ACC112 (cell line): ENCODE measurements around the gene GPD1.
"Not testable (repeated sequence)": the region's sequence is repeated elsewhere in the genome, so short reads cannot be mapped to it uniquely, and the experiment has no call there.

ENCODE experiments used
- H2AFZ ChIP-seq: fragments of 200-600 bp; sonication (generic); one replicate; pipeline ENCODE4 v1.6.0; 2017; ENCODE audit warnings: antibody characterized with exemption, low read length; ENCODE audit not compliant: unreplicated experiment
- H3K27ac ChIP-seq: fragments of 200-600 bp; sonication (generic); 2 replicates; pipeline ENCODE4 v1.5.1; 2014; ENCODE audit warnings: low read depth, mild to moderate bottlenecking, antibody characterized with exemption, low read length, moderate library complexity
- H3K27me3 ChIP-seq: fragments of 200-600 bp; sonication (generic); 2 replicates; pipeline ENCODE4 v1.6.1; 2014; ENCODE audit warnings: mild to moderate bottlenecking, antibody characterized with exemption, low read length, moderate library complexity, mixed read lengths; ENCODE audit not compliant: insufficient read depth
- H3K36me3 ChIP-seq: fragments of 200-600 bp; sonication (generic); 2 replicates; pipeline ENCODE4 v1.6.1; 2016; ENCODE audit warnings: mild to moderate bottlenecking, antibody characterized with exemption, low read length, moderate library complexity, mixed read lengths; ENCODE audit not compliant: insufficient read depth
- H3K4me1 ChIP-seq: fragments of 200-600 bp; sonication (generic); one replicate; pipeline ENCODE4 v1.6.1; 2016; ENCODE audit warnings: low read length, mixed read lengths; ENCODE audit not compliant: insufficient read depth, unreplicated experiment, control insufficient read depth
- H3K4me3 ChIP-seq: fragments of 200-600 bp; sonication (generic); 2 replicates; pipeline ENCODE4 v1.5.1; 2014; ENCODE audit warnings: mild to moderate bottlenecking, low read depth, low read length
- H3K79me2 ChIP-seq: fragments of 200-600 bp; sonication (generic); one replicate; pipeline ENCODE4 v1.6.0; 2016; ENCODE audit warnings: low read length; ENCODE audit not compliant: control insufficient read depth, unreplicated experiment, insufficient read depth

The GPD1 gene

GRCh38 chr12:50127546-50127945 lies 23.7 kb downstream of the GPD1 start:
- no peaks in the 10 kb centered on the region for H3K27me3 ChIP-seq
- no peaks in the 10 kb centered on the region for H3K4me1 ChIP-seq
- no peak overlapping the region for H2AFZ ChIP-seq
- H3K79me2 ChIP-seq = no peaks in the 10 kb centered on the region
- H3K27ac ChIP-seq = no peak overlapping the region
- no peak overlapping the region for H3K4me3 ChIP-seq
- H3K36me3 ChIP-seq = peaks cover 19% of the 10 kb centered on the region; the same call in 1 of the 2 replicates

GRCh38 chr12:50129290-50129689 lies 25.5 kb downstream of the GPD1 start:
- Histone ChIP-seq H3K36me3 (peaks cover 19% of the 10 kb centered on the region; the same call in 1 of the 2 replicates), H3K4me1 (no peaks in the 10 kb centered on the region), H3K4me3 (no peak overlapping the region), H2AFZ (no peak overlapping the region), H3K27ac (no peak overlapping the region), H3K27me3 (no peaks in the 10 kb centered on the region), H3K79me2 (no peaks in the 10 kb centered on the region)

GRCh38 chr12:50132505-50133135 lies 28.8 kb downstream of the GPD1 start:
- Histone ChIP-seq H2AFZ (no peak overlapping the region), H3K27me3 (no peaks in the 10 kb centered on the region), H3K4me3 (no peak overlapping the region), H3K79me2 (no peaks in the 10 kb centered on the region), H3K36me3 (peaks cover 22% of the 10 kb centered on the region; the same call in 1 of the 2 replicates), H3K27ac (no peak overlapping the region), H3K4me1 (peaks cover 4% of the 10 kb centered on the region)

GRCh38 chr12:50142993-50143392 lies 39.2 kb downstream of the GPD1 start:
- H3K27ac ChIP-seq = no peak overlapping the region
- H3K27me3 ChIP-seq = no peaks in the 10 kb centered on the region
- no peaks in the 10 kb centered on the region for H3K4me1 ChIP-seq
- H3K79me2 ChIP-seq = peaks cover 13% of the 10 kb centered on the region
- H3K4me3 ChIP-seq = no peak overlapping the region
- H3K36me3 ChIP-seq = 0 out of 2 replicates have a peak, but pooled peaks cover 14% of the 10 kb centered on the region
- H2AFZ ChIP-seq = no peak overlapping the region

GRCh38 chr12:50145439-50145838 lies 41.6 kb downstream of the GPD1 start:
- H3K4me3 ChIP-seq = no peak overlapping the region
- H3K79me2 ChIP-seq = peaks cover 24% of the 10 kb centered on the region
- H3K27me3 ChIP-seq = no peaks in the 10 kb centered on the region
- no peak overlapping the region for H3K27ac ChIP-seq
- 0 out of 2 replicates have a peak, but pooled peaks cover 12% of the 10 kb centered on the region for H3K36me3 ChIP-seq
- no peaks in the 10 kb centered on the region for H3K4me1 ChIP-seq
- no peak overlapping the region for H2AFZ ChIP-seq

GRCh38 chr12:50147281-50147680 lies 43.5 kb downstream of the GPD1 start:
- Histone ChIP-seq H3K27me3 (no peaks in the 10 kb centered on the region), H2AFZ (no peak overlapping the region), H3K79me2 (peaks cover 34% of the 10 kb centered on the region), H3K4me1 (no peaks in the 10 kb centered on the region), H3K27ac (no peak overlapping the region), H3K36me3 (0 out of 2 replicates have a peak, but pooled peaks cover 8% of the 10 kb centered on the region), H3K4me3 (no peak overlapping the region)

GRCh38 chr12:50148011-50148410 lies 44.2 kb downstream of the GPD1 start:
- not testable (repeated sequence) for H3K4me1 ChIP-seq, H3K27ac ChIP-seq, H2AFZ ChIP-seq, H3K27me3 ChIP-seq, H3K36me3 ChIP-seq, H3K4me3 ChIP-seq
- H3K79me2 ChIP-seq = peaks cover 34% of the 10 kb centered on the region

- H3K36me3 ChIP-seq = no peaks in the 10 kb centered on the region
- H3K79me2 ChIP-seq = peaks cover 36% of the 10 kb centered on the region
These were observed 45.5 kb downstream of the GPD1 start for GRCh38 chr12:50149311-50149710.

GRCh38 chr12:50151047-50151687 lies 47.4 kb downstream of the GPD1 start:
- H3K27me3 ChIP-seq = no peaks in the 10 kb centered on the region
- H3K4me3 ChIP-seq = no peak overlapping the region
- H3K79me2 ChIP-seq = peaks cover 33% of the 10 kb centered on the region
- no peak overlapping the region for H3K27ac ChIP-seq
- H3K36me3 ChIP-seq = no peaks in the 10 kb centered on the region
- H3K4me1 ChIP-seq = no peaks in the 10 kb centered on the region
- H2AFZ ChIP-seq = no peak overlapping the region

More at GRCh38 chr12:50149311-50149710, 45.5 kb downstream of the GPD1 start:
- no peak overlapping the region for H3K4me3 ChIP-seq
- no peaks in the 10 kb centered on the region for H3K27me3 ChIP-seq
- H3K27ac ChIP-seq = no peak overlapping the region
- no peak overlapping the region for H2AFZ ChIP-seq
- no peaks in the 10 kb centered on the region for H3K4me1 ChIP-seq

GRCh38 chr12:50154947-50155346 lies 51.1 kb downstream of the GPD1 start:
- H3K4me1 ChIP-seq, H3K27me3 ChIP-seq, H3K36me3 ChIP-seq, H3K27ac ChIP-seq, H2AFZ ChIP-seq, H3K4me3 ChIP-seq: not testable (repeated sequence)
- H3K79me2 ChIP-seq = peaks cover 39% of the 10 kb centered on the region

GRCh38 chr12:50156641-50157040 lies 52.8 kb downstream of the GPD1 start:
- no peak overlapping the region for H3K27ac ChIP-seq
- H3K4me3 ChIP-seq = no peak overlapping the region
- H2AFZ ChIP-seq = no peak overlapping the region
- H3K36me3 ChIP-seq = no peaks in the 10 kb centered on the region
- no peaks in the 10 kb centered on the region for H3K4me1 ChIP-seq
- peaks cover 41% of the 10 kb centered on the region for H3K79me2 ChIP-seq
- H3K27me3 ChIP-seq = no peaks in the 10 kb centered on the region
